Measurements from ENCODE around the gene CACNA1I.

The CACNA1I gene

GRCh38 chr22:39671936-39672335 is 101.4 kb downstream of the CACNA1I start:
- DNase-seq, result no peak

GRCh38 chr22:39674536-39674935 is 104.0 kb downstream of the CACNA1I start:
- DNase-seq, result no peak

- DNase-seq, result no peak
Measured at GRCh38 chr22:39675947-39676346, 105.4 kb downstream of the CACNA1I start.

GRCh38 chr22:39677967-39678366 is 107.4 kb downstream of the CACNA1I start:
- no peak for DNase-seq

- DNase-seq, result no peak
Measured at GRCh38 chr22:39678862-39679490, 108.4 kb downstream of the CACNA1I start.

GRCh38 chr22:39679652-39680051 is 109.1 kb downstream of the CACNA1I start:
- DNase-seq, result no peak

- no peak for DNase-seq
Measured at GRCh38 chr22:39680486-39680885, 109.9 kb downstream of the CACNA1I start.

GRCh38 chr22:39681038-39681861 is 110.7 kb downstream of the CACNA1I start:
- DNase-seq, result no peak

GRCh38 chr22:39682994-39683393 is 112.4 kb downstream of the CACNA1I start:
- no peak for DNase-seq

GRCh38 chr22:39683639-39684038 is 113.1 kb downstream of the CACNA1I start:
- no peak for DNase-seq

- DNase-seq, result no peak
Measured at GRCh38 chr22:39684702-39685281, 114.2 kb downstream of the CACNA1I start.

- DNase-seq, result no peak
Measured at GRCh38 chr22:39685336-39686177, 115.0 kb downstream of the CACNA1I start.

- DNase-seq, result no peak
Measured at GRCh38 chr22:39686178-39686620, 115.6 kb downstream of the CACNA1I start.

- no peak for DNase-seq
Measured at GRCh38 chr22:39686776-39687525, 116.4 kb downstream of the CACNA1I start.

GRCh38 chr22:39688186-39688785 is 117.7 kb downstream of the CACNA1I start:
- DNase-seq, result no peak

- DNase-seq, result no peak
Measured at GRCh38 chr22:39689421-39689820, 118.9 kb downstream of the CACNA1I start.

GRCh38 chr22:39690881-39691605 is 120.5 kb downstream of the CACNA1I start:
- DNase-seq, result peak; percentile 30

- DNase-seq, result no peak
Measured at GRCh38 chr22:39693943-39694500, 123.5 kb downstream of the CACNA1I start.

GRCh38 chr22:39697790-39698430 is 127.4 kb downstream of the CACNA1I start:
- no peak for DNase-seq
